ENCODE results near the gene GATAD2A.
A peak's percentile ranks its signal among the peaks of the same experiment; 100 is the strongest.

The GATAD2A gene

GRCh38 chr19:19475849-19476828, 70.7 kb downstream of the GATAD2A start:
- TF ChIP-seq CTCF (IDR thresholded peaks at IDR 0.05; ENCODE audit: unreplicated experiment in 3 of 3), result peak; percentile 31 to 42 (median 31)

GRCh38 chr19:19477705-19478383, 72.4 kb downstream of the GATAD2A start:
- H3K4me1 Mint-ChIP-seq, result peaks cover 72% of the 10 kb centered on the region
- TF ChIP-seq CTCF (IDR thresholded peaks at IDR 0.05; ENCODE audit: unreplicated experiment in 3 of 3), result no peak
- H3K36me3 Mint-ChIP-seq (ENCODE audit: low read depth), result peaks cover 30% of the 10 kb centered on the region
- H3K9me3 Mint-ChIP-seq, result no peaks in the 10 kb centered on the region
- peak overlapping the region; percentile 7 to 88 (median 74) for H3K27ac Mint-ChIP-seq
- H3K4me3 Mint-ChIP-seq, result peak overlapping the region in 2 of 3 experiments; percentile 75 to 84
- H3K27me3 Mint-ChIP-seq (ENCODE audit: low read depth), result no peaks in the 10 kb centered on the region

More at GRCh38 chr19:19475849-19476828, 70.7 kb downstream of the GATAD2A start:
- H3K4me1 Mint-ChIP-seq, result peaks cover 74% of the 10 kb centered on the region
- H3K9me3 Mint-ChIP-seq, result no peaks in the 10 kb centered on the region
- peaks cover 42% of the 10 kb centered on the region for H3K36me3 Mint-ChIP-seq (ENCODE audit: low read depth)
- H3K4me3 Mint-ChIP-seq, result peak overlapping the region; percentile 53 to 84 (median 75)
- peak overlapping the region; percentile 56 to 88 (median 81) for H3K27ac Mint-ChIP-seq
- no peaks in the 10 kb centered on the region for H3K27me3 Mint-ChIP-seq (ENCODE audit: low read depth)

GRCh38 chr19:19480688-19481087, 75.2 kb downstream of the GATAD2A start:
- Mint-ChIP-seq H3K27me3 (ENCODE audit: low read depth) (no peaks in the 10 kb centered on the region), H3K4me1 (peaks cover 71% of the 10 kb centered on the region), H3K9me3 (no peaks in the 10 kb centered on the region), H3K27ac (peak overlapping the region; percentile 60 to 99 (median 75)), H3K36me3 (ENCODE audit: low read depth) (peaks cover 16% of the 10 kb centered on the region), H3K4me3 (no peak overlapping the region)
- TF ChIP-seq CTCF (IDR thresholded peaks at IDR 0.05; ENCODE audit: unreplicated experiment in 3 of 3), result no peak

GRCh38 chr19:19482809-19483596, 77.5 kb downstream of the GATAD2A start:
- peak overlapping the region; percentile 49 to 72 (median 56) for H3K4me3 Mint-ChIP-seq
- H3K9me3 Mint-ChIP-seq, result no peaks in the 10 kb centered on the region
- H3K36me3 Mint-ChIP-seq (ENCODE audit: low read depth), result peaks cover 12% of the 10 kb centered on the region
- H3K27me3 Mint-ChIP-seq (ENCODE audit: low read depth), result no peaks in the 10 kb centered on the region
- H3K4me1 Mint-ChIP-seq, result peaks cover 72% of the 10 kb centered on the region
- H3K27ac Mint-ChIP-seq, result peak overlapping the region; percentile 98 to 99 (median 99)
- no peak for TF ChIP-seq CTCF (IDR thresholded peaks at IDR 0.05; ENCODE audit: unreplicated experiment in 3 of 3)

GRCh38 chr19:19485161-19485997, 79.9 kb downstream of the GATAD2A start:
- TF ChIP-seq CTCF (IDR thresholded peaks at IDR 0.05; ENCODE audit: unreplicated experiment in 3 of 3), result no peak
- Mint-ChIP-seq H3K9me3 (no peaks in the 10 kb centered on the region), H3K4me3 (peak overlapping the region in 2 of 3 experiments; percentile 9 to 41), H3K27me3 (ENCODE audit: low read depth) (no peaks in the 10 kb centered on the region), H3K36me3 (ENCODE audit: low read depth) (peaks cover 4% of the 10 kb centered on the region), H3K27ac (peak overlapping the region; percentile 93 to 99 (median 99)), H3K4me1 (peaks cover 78% of the 10 kb centered on the region)
